Peyer's patch (tissue), 4 donors: ENCODE data around the gene RGN.

ENCODE experiments used
- POLR2A ChIP-seq, 2 donors: fragments of 450-650 bp; IDR thresholded peaks; one replicate each; pipeline ENCODE4 v1.5.1; 2017; ENCODE audit warnings: antibody characterized with exemption in 2 of 2, mild to moderate bottlenecking in 2 of 2, moderate library complexity in 2 of 2
- TF ChIP-seq, protein P1 (sequence below), 6 experiments: fragments of 450-650 bp in 4 of 6; fragments of 200-600 bp in 2 of 6; sonication (generic) in 1 of 6; IDR thresholded peaks; one replicate each; pipeline ENCODE4 v1.5.1; 2017 to 2019; ENCODE audit warnings: antibody characterized with exemption in 6 of 6, mild to moderate bottlenecking in 3 of 6, moderate library complexity in 1 of 6

DNA sequence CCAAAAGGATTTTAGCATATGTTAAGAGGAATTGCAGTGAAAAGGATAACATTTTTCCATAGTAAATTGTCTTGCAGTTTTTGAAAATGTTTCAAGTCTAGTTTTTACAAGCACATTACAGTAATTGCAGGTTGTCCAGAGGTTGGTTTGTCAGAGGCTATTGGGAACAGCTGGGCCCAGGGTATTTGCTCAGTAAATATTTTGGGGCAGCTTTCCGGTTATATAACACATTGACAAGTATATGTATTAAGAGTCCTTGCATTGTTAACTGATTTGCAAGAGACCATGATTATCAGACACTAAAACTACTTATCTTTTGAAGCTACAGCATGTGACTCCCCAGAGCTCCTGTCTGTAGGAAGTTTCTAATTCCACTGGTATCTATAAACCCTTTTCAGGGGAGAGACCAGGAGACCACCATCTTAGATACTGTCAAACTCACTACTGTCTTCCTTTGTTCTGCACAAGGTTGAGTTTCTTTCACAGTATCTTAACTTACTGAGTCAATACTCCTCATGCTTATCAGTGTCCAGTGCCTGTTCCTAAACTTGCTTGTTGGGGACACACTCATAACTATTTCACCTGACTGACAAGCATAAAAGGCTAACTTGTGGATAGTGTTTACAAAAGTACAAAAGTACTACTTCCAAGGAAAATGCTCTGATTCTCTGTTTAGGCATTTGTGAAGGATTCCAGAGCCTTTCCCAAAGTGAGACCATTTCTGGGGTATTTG lies 18.9 kb upstream of the RGN start:
- TF ChIP-seq, protein P1, sequence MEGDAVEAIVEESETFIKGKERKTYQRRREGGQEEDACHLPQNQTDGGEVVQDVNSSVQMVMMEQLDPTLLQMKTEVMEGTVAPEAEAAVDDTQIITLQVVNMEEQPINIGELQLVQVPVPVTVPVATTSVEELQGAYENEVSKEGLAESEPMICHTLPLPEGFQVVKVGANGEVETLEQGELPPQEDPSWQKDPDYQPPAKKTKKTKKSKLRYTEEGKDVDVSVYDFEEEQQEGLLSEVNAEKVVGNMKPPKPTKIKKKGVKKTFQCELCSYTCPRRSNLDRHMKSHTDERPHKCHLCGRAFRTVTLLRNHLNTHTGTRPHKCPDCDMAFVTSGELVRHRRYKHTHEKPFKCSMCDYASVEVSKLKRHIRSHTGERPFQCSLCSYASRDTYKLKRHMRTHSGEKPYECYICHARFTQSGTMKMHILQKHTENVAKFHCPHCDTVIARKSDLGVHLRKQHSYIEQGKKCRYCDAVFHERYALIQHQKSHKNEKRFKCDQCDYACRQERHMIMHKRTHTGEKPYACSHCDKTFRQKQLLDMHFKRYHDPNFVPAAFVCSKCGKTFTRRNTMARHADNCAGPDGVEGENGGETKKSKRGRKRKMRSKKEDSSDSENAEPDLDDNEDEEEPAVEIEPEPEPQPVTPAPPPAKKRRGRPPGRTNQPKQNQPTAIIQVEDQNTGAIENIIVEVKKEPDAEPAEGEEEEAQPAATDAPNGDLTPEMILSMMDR (IDR thresholded peaks at IDR 0.05): no peak
- TF ChIP-seq POLR2A (IDR thresholded peaks at IDR 0.05): no peak
